Mesenchymal stem cell (in vitro differentiated cells and primary cell): ENCODE measurements around the gene PGK2.

ENCODE experiments used
- DNase-seq: peaks from one replicate; pipeline ENCODE4 v3.0.0-alpha.2; 2013
- H2AFZ ChIP-seq: one replicate; pipeline ENCODE4 v1.6.1; 2013; ENCODE audit warnings: low read depth, mild to moderate bottlenecking, control low read depth, inconsistent platforms, low read length, moderate library complexity
- H2AK5ac ChIP-seq: 2 replicates; pipeline ENCODE4 v1.6.1; 2013; ENCODE audit warnings: low read length, moderate library complexity, mild to moderate bottlenecking, inconsistent platforms; ENCODE audit not compliant: severe bottlenecking
- H2BK120ac ChIP-seq: one replicate; pipeline ENCODE4 v1.6.1; 2013; ENCODE audit warnings: low read depth, mild to moderate bottlenecking, inconsistent platforms, low read length, moderate library complexity
- H2BK12ac ChIP-seq, 2 experiments: one replicate each; pipeline ENCODE4 v1.6.1; 2013; ENCODE audit warnings: inconsistent platforms in 2 of 2, low read length in 2 of 2, mild to moderate bottlenecking in 2 of 2, moderate library complexity in 2 of 2, control low read depth in 1 of 2
- H2BK15ac ChIP-seq: one replicate; pipeline ENCODE4 v1.6.1; 2013; ENCODE audit warnings: mild to moderate bottlenecking, low read depth, inconsistent platforms; ENCODE audit not compliant: poor library complexity, severe bottlenecking
- H2BK5ac ChIP-seq: 2 replicates; pipeline ENCODE4 v1.6.1; 2013; ENCODE audit warnings: low read depth, mild to moderate bottlenecking, low read length, control low read depth, inconsistent platforms; ENCODE audit not compliant: poor library complexity, severe bottlenecking
- H3K14ac ChIP-seq, 2 experiments: one replicate each; pipeline ENCODE4 v1.6.1; 2013; ENCODE audit warnings: inconsistent platforms in 2 of 2, low read length in 2 of 2, control low read depth in 1 of 2, mild to moderate bottlenecking in 1 of 2, moderate library complexity in 1 of 2
- H3K18ac ChIP-seq, 2 experiments: one replicate each; pipeline ENCODE4 v1.6.1; 2013; ENCODE audit warnings: inconsistent platforms in 2 of 2, low read length in 2 of 2, control low read depth in 1 of 2, low read depth in 1 of 2, mild to moderate bottlenecking in 1 of 2
- H3K23ac ChIP-seq, 2 experiments: one replicate each; pipeline ENCODE4 v1.6.1; 2013; ENCODE audit warnings: inconsistent platforms in 2 of 2, low read length in 2 of 2, mild to moderate bottlenecking in 2 of 2, moderate library complexity in 2 of 2, control low read depth in 1 of 2
- H3K27ac ChIP-seq: 2 replicates; pipeline ENCODE4 v1.5.1; 2013; ENCODE audit warnings: mild to moderate bottlenecking, moderate library complexity, low read length, control low read depth, inconsistent platforms; ENCODE audit not compliant: poor library complexity, severe bottlenecking
- H3K27me3 ChIP-seq, 2 experiments: 2 replicates each; pipeline versions ENCODE4 v1.6.1 to v1.7.0; 2013; ENCODE audit warnings: low read length in 2 of 2, mild to moderate bottlenecking in 2 of 2, moderate library complexity in 2 of 2, control low read depth in 1 of 2, inconsistent platforms in 1 of 2; ENCODE audit not compliant: control insufficient read depth in 1 of 2, insufficient read depth in 1 of 2
- H3K36me3 ChIP-seq, 2 experiments: 2 replicates each; pipeline versions ENCODE4 v1.6.1 to v1.7.0; 2013; ENCODE audit warnings: low read length in 2 of 2, control low read depth in 1 of 2, inconsistent platforms in 1 of 2, low read depth in 1 of 2, mild to moderate bottlenecking in 1 of 2; ENCODE audit not compliant: insufficient read depth in 2 of 2, control insufficient read depth in 1 of 2
- H3K4ac ChIP-seq, 2 experiments: one replicate each; pipeline ENCODE4 v1.6.1; 2013; ENCODE audit warnings: inconsistent platforms in 2 of 2, low read length in 2 of 2, mild to moderate bottlenecking in 2 of 2, moderate library complexity in 2 of 2, control low read depth in 1 of 2, low read depth in 1 of 2
- H3K4me1 ChIP-seq: 2 replicates; pipeline ENCODE4 v1.6.1; 2013; ENCODE audit warnings: low read depth, low read length, control low read depth; ENCODE audit not compliant: control insufficient read depth, insufficient read depth
- H3K4me2 ChIP-seq: 2 replicates; pipeline ENCODE4 v1.6.1; 2013; ENCODE audit warnings: low read length, mild to moderate bottlenecking, inconsistent platforms; ENCODE audit not compliant: poor library complexity, severe bottlenecking
- H3K4me3 ChIP-seq, 2 experiments: 2 replicates each; pipeline versions ENCODE4 v1.5.1 to v1.7.0; 2013; ENCODE audit warnings: low read length in 2 of 2, mild to moderate bottlenecking in 2 of 2, control low read depth in 1 of 2, low read depth in 1 of 2; ENCODE audit not compliant: insufficient read depth in 1 of 2
- H3K79me1 ChIP-seq: replicated peaks from 2 replicates; pipeline ENCODE4 v1.6.1; 2013; ENCODE audit warnings: mild to moderate bottlenecking, control low read depth, low read length, inconsistent platforms; ENCODE audit not compliant: poor library complexity, severe bottlenecking
- H3K9ac ChIP-seq: 2 replicates; pipeline ENCODE4 v1.7.0; 2013; ENCODE audit warnings: mild to moderate bottlenecking, low read length, moderate library complexity
- H3K9me3 ChIP-seq: 2 replicates; pipeline ENCODE4 v1.7.0; 2013; ENCODE audit warnings: mild to moderate bottlenecking, low read length; ENCODE audit not compliant: control insufficient read depth
- H4K8ac ChIP-seq: one replicate; pipeline ENCODE4 v1.6.1; 2013; ENCODE audit warnings: inconsistent platforms, mild to moderate bottlenecking, low read length, moderate library complexity
- H4K91ac ChIP-seq: one replicate; pipeline ENCODE4 v1.6.1; 2013; ENCODE audit warnings: mild to moderate bottlenecking, low read length, inconsistent platforms
- WGBS: methylation state at CpG from one replicate; pipeline ENCODE4 v1.1.7; 2013; ENCODE audit warnings: mixed read lengths; 5-methylcytosine and 5-hydroxymethylcytosine counted together

Gene PGK2

GRCh38 chr6:49744259-49744658 is 42.8 kb downstream of the PGK2 start, which contains the start of gene CRISP3:
CRISP3 (minus strand) TSS chr6:49744388; CDS start chr6:49744367, 21 bp downstream.
- Histone ChIP-seq H3K27ac (no peak within 1 kb of the TSS), H3K9me3 (no peaks in the 10 kb centered on the region), H2BK12ac (no peak within 1 kb of the TSS), H3K36me3 (no peaks in the 10 kb centered on the region), H3K4me2 (no peak within 1 kb of the TSS), H3K23ac (no peak within 1 kb of the TSS), H3K27me3 (no peaks in the 10 kb centered on the region), H3K18ac (no peak within 1 kb of the TSS), H2AFZ (no peak within 1 kb of the TSS), H2BK15ac (no peak within 1 kb of the TSS), H3K4me1 (no peaks in the 10 kb centered on the region), H3K14ac (no peak within 1 kb of the TSS), H2BK120ac (no peak within 1 kb of the TSS), H3K4ac (no peak within 1 kb of the TSS), H2AK5ac (no peak within 1 kb of the TSS), H4K91ac (no peak within 1 kb of the TSS), H3K79me1 (no peaks in the 10 kb centered on the region), H3K9ac (no peak within 1 kb of the TSS), H2BK5ac (no peak within 1 kb of the TSS), H4K8ac (no peak within 1 kb of the TSS), H3K4me3 (no peak within 1 kb of the TSS)
- 54% methylated on average over 1 of the region's 1 CpG for WGBS
- no peak for DNase-seq

GRCh38 chr6:49743429-49743828 is 43.7 kb downstream of the PGK2 start:
- Histone ChIP-seq H3K9ac (no peak overlapping the region), H3K4me3 (no peak overlapping the region), H3K27me3 (no peaks in the 10 kb centered on the region), H4K91ac (no peak overlapping the region), H3K79me1 (no peaks in the 10 kb centered on the region), H3K14ac (no peak overlapping the region), H3K4me2 (no peak overlapping the region), H3K18ac (no peak overlapping the region), H3K23ac (no peak overlapping the region), H2AFZ (no peak overlapping the region), H4K8ac (no peak overlapping the region), H3K9me3 (no peaks in the 10 kb centered on the region), H2AK5ac (no peak overlapping the region), H2BK15ac (no peak overlapping the region), H2BK120ac (no peak overlapping the region), H3K36me3 (no peaks in the 10 kb centered on the region), H3K4ac (no peak overlapping the region), H2BK5ac (no peak overlapping the region), H3K27ac (no peak overlapping the region), H3K4me1 (no peaks in the 10 kb centered on the region), H2BK12ac (no peak overlapping the region)
- WGBS, result no CpG with 5 or more reads among the region's 4 CpGs
- no peak for DNase-seq

GRCh38 chr6:49739423-49739822 is 47.7 kb downstream of the PGK2 start:
- Histone ChIP-seq H3K36me3 (no peaks in the 10 kb centered on the region), H3K18ac (no peak overlapping the region), H2BK120ac (no peak overlapping the region), H3K27me3 (no peaks in the 10 kb centered on the region), H2AK5ac (no peak overlapping the region), H3K23ac (no peak overlapping the region), H3K14ac (no peak overlapping the region), H3K79me1 (no peaks in the 10 kb centered on the region), H3K9me3 (no peaks in the 10 kb centered on the region), H3K4me3 (no peak overlapping the region), H4K91ac (no peak overlapping the region), H3K4ac (no peak overlapping the region), H2BK12ac (no peak overlapping the region), H3K27ac (no peak overlapping the region), H3K4me1 (no peaks in the 10 kb centered on the region), H2BK15ac (no peak overlapping the region), H3K9ac (no peak overlapping the region), H3K4me2 (no peak overlapping the region), H4K8ac (no peak overlapping the region), H2BK5ac (no peak overlapping the region), H2AFZ (no peak overlapping the region)
- no peak for DNase-seq
- WGBS, result no CpG with 5 or more reads among the region's 2 CpGs

- Histone ChIP-seq H3K18ac (no peak overlapping the region), H2BK12ac (no peak overlapping the region), H3K9ac (no peak overlapping the region), H3K4me3 (no peak overlapping the region), H4K91ac (no peak overlapping the region), H3K4ac (no peak overlapping the region), H3K79me1 (no peaks in the 10 kb centered on the region), H2BK120ac (no peak overlapping the region), H2BK5ac (no peak overlapping the region), H2BK15ac (no peak overlapping the region), H3K9me3 (no peaks in the 10 kb centered on the region), H4K8ac (no peak overlapping the region), H3K36me3 (no peaks in the 10 kb centered on the region), H3K27me3 (no peaks in the 10 kb centered on the region), H3K27ac (no peak overlapping the region), H3K23ac (no peak overlapping the region), H3K14ac (no peak overlapping the region), H2AFZ (no peak overlapping the region), H3K4me2 (no peak overlapping the region), H2AK5ac (no peak overlapping the region), H3K4me1 (no peaks in the 10 kb centered on the region)
- no peak for DNase-seq
- 80% methylated on average over 2 of the region's 4 CpGs for WGBS
Measured at GRCh38 chr6:49736017-49736508, 51.0 kb downstream of the PGK2 start.
